B cell (primary cell): Measurements from ENCODE around the gene CLN5. TPM values are rescaled to one million over a fixed set of nuclear protein-coding genes. Genes with fewer than 3 reads are reported as not detected.

Experiments used
- ATAC-seq: fragments of 200-7000 bp; cut with Tn5 transposase; one replicate; pipeline ENCODE4 v1.10.0; 2021; ENCODE audit warnings: low read depth, mild to moderate bottlenecking, moderate number of reproducible peaks, moderate library complexity
- CTCF ChIA-PET: fragments of 350-600 bp; sonication (Branson Sonifier 250); formaldehyde crosslinking; loops from one replicate; lab custom pipeline; 2021; ENCODE audit warnings: antibody characterized with exemption, inconsistent platforms; lab: Charles Lee
- POLR2A ChIA-PET: fragments of 350-600 bp; sonication (Branson Sonifier 250); formaldehyde crosslinking; loops from one replicate; lab custom pipeline; 2021; ENCODE audit warnings: antibody characterized with exemption; lab: Charles Lee
- DNase-seq: peaks from one replicate; pipeline ENCODE4 v3.0.0; 2013
- H2AFZ ChIP-seq: 2 replicates; pipeline ENCODE4 v1.6.1; 2012; ENCODE audit warnings: mild to moderate bottlenecking, low read depth, low read length; ENCODE audit not compliant: insufficient read depth, poor library complexity, severe bottlenecking
- H3K27ac ChIP-seq, 2 donors: 1 replicate in 1 of 2; 2 replicates in 1 of 2; pipeline ENCODE4 v1.5.1; 2012 to 2013; ENCODE audit warnings: low read length in 2 of 2, mild to moderate bottlenecking in 2 of 2, moderate library complexity in 1 of 2
- H3K27me3 ChIP-seq, 4 experiments: fragments of 200-600 bp in 1 of 4; sonication (generic) in 1 of 4; replicated peaks in 1 of 4; 1 replicate in 2 of 4; 2 replicates in 2 of 4; pipeline versions ENCODE4 v1.6.1 to v1.7.0; 2013 to 2016; ENCODE audit warnings: low read length in 3 of 4, mild to moderate bottlenecking in 2 of 4, mixed read lengths in 1 of 4, moderate library complexity in 1 of 4; ENCODE audit not compliant: insufficient read depth in 4 of 4, control insufficient read depth in 3 of 4; ENCODE audit errors: control extremely low read depth in 1 of 4
- H3K36me3 ChIP-seq, 2 experiments: replicated peaks in 1 of 2; 1 replicate in 1 of 2; 2 replicates in 1 of 2; pipeline versions ENCODE4 v1.6.1 to v1.7.1; 2013; ENCODE audit warnings: low read length in 1 of 2; ENCODE audit not compliant: insufficient read depth in 2 of 2, control insufficient read depth in 1 of 2; ENCODE audit errors: control extremely low read depth in 1 of 2, extremely low read depth in 1 of 2
- H3K4me1 ChIP-seq, 2 donors: fragments of 200-600 bp in 1 of 2; sonication (generic) in 1 of 2; 1 replicate in 1 of 2; 2 replicates in 1 of 2; pipeline versions ENCODE4 v1.5.1 to v1.6.1; 2013 to 2017; ENCODE audit warnings: low read length in 2 of 2; ENCODE audit not compliant: control insufficient read depth in 2 of 2, insufficient read depth in 2 of 2
- H3K4me2 ChIP-seq: replicated peaks from 2 replicates; pipeline ENCODE3; 2012; ENCODE audit warnings: mild to moderate bottlenecking, low read depth, low read length; ENCODE audit not compliant: poor library complexity, severe bottlenecking
- H3K4me3 ChIP-seq, 5 experiments: fragments of 200-600 bp in 1 of 5; sonication (generic) in 1 of 5; 1 replicate in 3 of 5; 2 replicates in 2 of 5; pipeline versions ENCODE4 v1.5.1 to v1.7.0; 2011 to 2016; ENCODE audit warnings: low read length in 4 of 5, mild to moderate bottlenecking in 4 of 5, low read depth in 2 of 5, control low read depth in 1 of 5, moderate library complexity in 1 of 5; ENCODE audit not compliant: insufficient read depth in 1 of 5; ENCODE audit errors: control extremely low read depth in 1 of 5, extremely low read depth in 1 of 5
- H3K79me2 ChIP-seq: fragments of 200-600 bp; sonication (generic); one replicate; pipeline ENCODE4 v1.6.0; 2016; ENCODE audit warnings: low read length; ENCODE audit not compliant: control insufficient read depth, insufficient read depth
- H3K9ac ChIP-seq: fragments of 200-600 bp; sonication (generic); 2 replicates; pipeline ENCODE4 v1.6.1; 2017; ENCODE audit warnings: mild to moderate bottlenecking, low read length, moderate library complexity
- H3K9me3 ChIP-seq, 3 donors: one replicate each; pipeline versions ENCODE4 v1.6.1 to v1.7.1; 2013; ENCODE audit warnings: low read length in 2 of 3; ENCODE audit not compliant: control insufficient read depth in 2 of 3, insufficient read depth in 1 of 3; ENCODE audit errors: control extremely low read depth in 1 of 3
- H4K20me1 ChIP-seq: 2 replicates; pipeline ENCODE4 v1.6.0; 2012; ENCODE audit warnings: mild to moderate bottlenecking, low read length; ENCODE audit not compliant: insufficient read depth, control insufficient read depth, poor library complexity, severe bottlenecking
- H3K27ac Mint-ChIP-seq: one replicate; pipeline ENCODE4 v1.8.0; 2021; ENCODE audit warnings: mixed read lengths
- H3K27me3 Mint-ChIP-seq: one replicate; pipeline ENCODE4 v1.8.0; 2021; ENCODE audit warnings: mixed read lengths
- H3K4me1 Mint-ChIP-seq: one replicate; pipeline ENCODE4 v1.8.0; 2021; ENCODE audit warnings: mixed read lengths
- H3K4me3 Mint-ChIP-seq: one replicate; pipeline ENCODE4 v1.8.0; 2021; ENCODE audit warnings: mixed read lengths
- H3K9me3 Mint-ChIP-seq: one replicate; pipeline ENCODE4 v1.8.0; 2022; ENCODE audit warnings: mixed read lengths; ENCODE audit not compliant: insufficient read depth
- EZH2 ChIP-seq: IDR thresholded peaks from 2 replicates; pipeline ENCODE4 v1.6.1; 2012; ENCODE audit warnings: borderline replicate concordance, low read depth, mild to moderate bottlenecking, moderate library complexity, low read length; ENCODE audit not compliant: insufficient read depth, poor library complexity, severe bottlenecking
- WGBS: methylation state at CpG from one replicate; pipeline ENCODE4 v1.1.5; 2013; ENCODE audit warnings: missing lambda C conversion rate; ENCODE audit not compliant: insufficient coverage; 5-methylcytosine and 5-hydroxymethylcytosine counted together
- intact Hi-C: fragments of 100-400 bp; cut with micrococcal nuclease; formaldehyde crosslinking; loops from one replicate; pipeline ENCODE4 v1.10.0; 2022
- polyA plus RNA-seq: library from polyadenylated mRNA; depleted of rRNA; stranded (reverse); fragments of >200 nt; gene quantifications from 2 replicates; pipeline ENCODE4 v1.2.3, GENCODE V29; 2012
- total RNA-seq, 2 donors: library from RNA; stranded (reverse); fragments of 120-200 nt in 1 of 2; gene quantifications; 1 replicate in 1 of 2; 2 replicates in 1 of 2; pipeline versions ENCODE4 v1.2.3 to v1.2.4, GENCODE V29; 2013 to 2022
- TF ChIP-seq, protein P1 (sequence below): fragments of 200-600 bp; IDR thresholded peaks from one replicate; pipeline ENCODE4 v1.8.0; 2022; ENCODE audit warnings: antibody characterized with exemption, mild to moderate bottlenecking

CLN5 gene
- total and polyA plus RNA-seq, 2 donors (not counting 1 experiment from before 2014, with no cell fraction given) = 11.9 to 36.9 TPM

DNA sequence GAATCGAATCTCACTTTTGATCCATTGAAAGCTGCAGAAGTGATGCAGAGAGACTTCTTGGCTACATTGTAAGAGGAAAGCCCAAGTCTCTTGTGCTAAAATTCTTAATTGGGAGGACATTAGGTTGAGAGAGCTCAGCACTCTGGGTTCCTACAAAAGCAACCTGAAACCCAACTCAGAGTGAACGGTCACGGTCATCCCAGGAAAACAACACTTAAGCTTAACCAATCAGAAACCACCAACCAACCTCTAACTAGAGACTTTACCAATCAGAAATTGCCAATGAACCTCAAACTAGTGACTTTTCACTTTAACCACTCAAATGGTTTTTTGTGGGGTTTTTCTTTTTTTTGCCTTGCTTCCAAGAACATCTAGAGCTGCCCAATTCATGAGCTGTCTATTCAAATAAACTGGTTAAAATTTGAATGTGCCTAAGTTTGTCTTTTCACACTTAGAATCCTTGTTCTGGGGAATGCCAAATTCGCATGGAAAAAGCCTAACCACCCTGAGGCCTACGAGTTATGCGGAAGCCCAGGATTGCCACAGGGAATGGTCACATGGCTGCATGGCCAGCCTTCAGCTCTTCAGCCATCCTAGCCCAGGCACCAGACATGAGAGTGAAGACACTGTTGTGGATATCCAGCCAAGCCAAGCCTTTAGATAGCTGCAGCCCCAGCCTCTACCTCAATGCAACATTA, 17.8 kb upstream of the CLN5 start:
- Mint-ChIP-seq H3K9me3 (no peaks in the 10 kb centered on the region), H3K27me3 (peaks cover 52% of the 10 kb centered on the region), H3K27ac (no peak overlapping the region), H3K4me1 (peaks cover 2% of the 10 kb centered on the region), H3K4me3 (no peak overlapping the region)
- no peaks in the 10 kb centered on the region for H4K20me1 ChIP-seq
- no peak for DNase-seq
- WGBS = 91% methylated on average over 4 of the region's 6 CpGs
- POLR2A ChIA-PET = no interaction called here
- peaks cover 0 to 17% (median 0%) of the 10 kb centered on the region in 4 experiments for H3K27me3 ChIP-seq
- no peak overlapping the region for H2AFZ ChIP-seq
- no peak for TF ChIP-seq EZH2
- TF ChIP-seq, protein P1, sequence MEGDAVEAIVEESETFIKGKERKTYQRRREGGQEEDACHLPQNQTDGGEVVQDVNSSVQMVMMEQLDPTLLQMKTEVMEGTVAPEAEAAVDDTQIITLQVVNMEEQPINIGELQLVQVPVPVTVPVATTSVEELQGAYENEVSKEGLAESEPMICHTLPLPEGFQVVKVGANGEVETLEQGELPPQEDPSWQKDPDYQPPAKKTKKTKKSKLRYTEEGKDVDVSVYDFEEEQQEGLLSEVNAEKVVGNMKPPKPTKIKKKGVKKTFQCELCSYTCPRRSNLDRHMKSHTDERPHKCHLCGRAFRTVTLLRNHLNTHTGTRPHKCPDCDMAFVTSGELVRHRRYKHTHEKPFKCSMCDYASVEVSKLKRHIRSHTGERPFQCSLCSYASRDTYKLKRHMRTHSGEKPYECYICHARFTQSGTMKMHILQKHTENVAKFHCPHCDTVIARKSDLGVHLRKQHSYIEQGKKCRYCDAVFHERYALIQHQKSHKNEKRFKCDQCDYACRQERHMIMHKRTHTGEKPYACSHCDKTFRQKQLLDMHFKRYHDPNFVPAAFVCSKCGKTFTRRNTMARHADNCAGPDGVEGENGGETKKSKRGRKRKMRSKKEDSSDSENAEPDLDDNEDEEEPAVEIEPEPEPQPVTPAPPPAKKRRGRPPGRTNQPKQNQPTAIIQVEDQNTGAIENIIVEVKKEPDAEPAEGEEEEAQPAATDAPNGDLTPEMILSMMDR = no peak
- H3K36me3 ChIP-seq = no peaks in the 10 kb centered on the region
- no peak overlapping the region for H3K4me3 ChIP-seq
- no peak overlapping the region for H3K4me2 ChIP-seq
- intact Hi-C loops = no loop called here
- no peak overlapping the region for H3K9ac ChIP-seq
- no peaks in the 10 kb centered on the region for H3K4me1 ChIP-seq
- no peaks in the 10 kb centered on the region for H3K79me2 ChIP-seq
- H3K27ac ChIP-seq = no peak overlapping the region
- CTCF ChIA-PET = interaction anchor here (1.7 kb wide), 1 partner anchor 8 kb away, joined by 4 read pairs; no protein-coding TSS in a partner anchor
- H3K9me3 ChIP-seq = no peaks in the 10 kb centered on the region
- ATAC-seq = no peak

DNA sequence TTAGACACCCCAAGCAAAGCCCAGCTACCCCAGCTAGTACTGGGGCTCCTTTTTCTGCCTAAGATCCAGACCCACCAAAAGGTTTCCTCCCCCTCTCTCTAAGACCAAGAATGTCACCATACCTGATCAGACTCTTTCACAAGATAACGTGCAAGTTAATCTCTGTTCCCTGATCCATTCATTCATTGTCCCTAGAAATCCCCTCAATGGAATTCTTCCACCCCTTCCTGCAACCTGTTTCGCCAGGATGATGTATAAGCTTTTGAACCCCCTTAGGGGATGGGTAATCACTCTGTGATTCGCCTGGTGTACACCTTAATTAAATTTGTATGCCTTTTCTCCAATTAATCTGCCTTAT, 17.3 kb upstream of the CLN5 start:
- DNase-seq = no peak
- no peak for ATAC-seq
- Mint-ChIP-seq H3K9me3 (no peaks in the 10 kb centered on the region), H3K27me3 (peaks cover 50% of the 10 kb centered on the region), H3K4me1 (peaks cover 2% of the 10 kb centered on the region), H3K27ac (no peak overlapping the region), H3K4me3 (no peak overlapping the region)
- Histone ChIP-seq H3K4me2 (no peak overlapping the region), H3K4me3 (no peak overlapping the region), H3K9ac (no peak overlapping the region), H3K4me1 (no peaks in the 10 kb centered on the region), H3K27ac (no peak overlapping the region), H3K27me3 (peaks cover 0 to 17% (median 0%) of the 10 kb centered on the region in 4 experiments), H4K20me1 (no peaks in the 10 kb centered on the region), H3K9me3 (no peaks in the 10 kb centered on the region), H3K79me2 (no peaks in the 10 kb centered on the region), H3K36me3 (no peaks in the 10 kb centered on the region), H2AFZ (no peak overlapping the region)
- TF ChIP-seq EZH2 = no peak
- TF ChIP-seq, protein P1 = no peak
- 83% methylated on average over 1 of the region's 3 CpGs for WGBS
- ChIA-PET CTCF (no interaction called here), POLR2A (no interaction called here)
- intact Hi-C loops = no loop called here
